HG03354 (cell line): ENCODE data around the gene PTDSS2.
A peak's percentile ranks its signal among the peaks of the same experiment; 100 is the strongest.

Experiments
- ATAC-seq: cut with Tn5 transposase; IDR thresholded peaks from one replicate; pipeline ENCODE4 v1.9.1; 2021; ENCODE audit warnings: mild to moderate bottlenecking; ENCODE audit not compliant: unreplicated experiment, poor library complexity, severe bottlenecking

Gene PTDSS2

DNA sequence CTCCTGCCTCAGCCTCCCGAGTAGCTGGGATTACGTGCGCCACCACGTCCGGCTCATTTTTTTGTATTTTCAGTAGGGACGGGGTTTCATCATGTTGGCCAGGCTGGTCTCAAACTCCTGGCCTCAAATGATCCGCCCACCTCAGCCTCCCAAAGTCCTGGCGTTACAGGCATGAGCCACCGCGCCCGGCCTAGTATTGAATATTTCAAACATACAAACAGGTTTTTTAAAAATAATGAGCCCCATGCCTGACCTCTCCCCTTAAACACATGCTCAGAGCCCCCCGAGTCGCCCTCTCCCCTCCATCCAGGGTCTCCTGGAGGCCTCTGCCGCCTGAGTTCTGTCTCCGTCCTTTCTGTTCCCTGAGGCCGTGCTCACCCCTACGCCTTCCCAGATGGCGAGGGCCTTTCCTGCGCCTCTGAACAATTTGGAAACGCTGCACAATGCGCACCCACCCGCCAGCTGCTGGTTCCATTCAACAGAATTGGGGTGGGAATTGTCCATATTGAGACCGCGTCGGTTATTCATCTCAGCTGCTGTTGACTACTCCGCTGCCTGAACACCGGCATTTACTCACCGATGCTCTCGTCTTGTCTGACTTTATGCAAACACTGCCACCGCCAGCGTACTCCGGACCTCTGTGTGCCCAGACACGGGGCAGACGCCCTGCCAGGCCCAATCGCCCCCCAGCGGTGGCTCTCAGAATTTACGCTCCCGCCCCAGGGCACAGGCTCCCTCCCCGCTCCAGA is 70.5 kb downstream of the PTDSS2 start:
- ATAC-seq, result no peak

DNA sequence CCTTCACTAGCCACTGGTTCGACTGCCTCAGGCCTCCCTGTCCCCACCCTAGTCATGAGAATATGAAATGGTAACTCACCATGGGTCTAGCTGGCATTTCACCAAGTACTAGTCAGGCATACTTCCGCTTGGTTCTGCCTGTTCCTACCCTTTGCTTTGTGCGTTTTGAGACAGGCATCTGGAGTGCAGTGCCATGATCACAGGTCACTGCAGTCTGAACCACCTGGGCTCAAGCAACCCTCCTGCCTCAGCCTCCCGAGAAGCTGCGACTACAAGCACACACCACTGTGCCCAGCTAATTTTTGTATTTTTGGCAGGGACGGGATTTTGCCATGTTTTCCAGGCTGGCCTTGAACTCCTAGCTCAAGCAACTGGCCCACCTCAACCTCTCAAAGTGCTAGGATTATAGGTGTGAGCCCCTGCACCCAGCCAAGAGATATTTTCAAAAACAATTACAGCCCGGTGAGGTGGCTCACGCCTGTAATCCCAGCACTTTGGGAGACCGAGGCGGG is 71.2 kb downstream of the PTDSS2 start:
- ATAC-seq, result no peak

- no peak for ATAC-seq
Measured at GRCh38 chr11:526192-526591, 76.1 kb downstream of the PTDSS2 start.

GRCh38 chr11:528166-528814 is 78.2 kb downstream of the PTDSS2 start:
- no peak for ATAC-seq

DNA sequence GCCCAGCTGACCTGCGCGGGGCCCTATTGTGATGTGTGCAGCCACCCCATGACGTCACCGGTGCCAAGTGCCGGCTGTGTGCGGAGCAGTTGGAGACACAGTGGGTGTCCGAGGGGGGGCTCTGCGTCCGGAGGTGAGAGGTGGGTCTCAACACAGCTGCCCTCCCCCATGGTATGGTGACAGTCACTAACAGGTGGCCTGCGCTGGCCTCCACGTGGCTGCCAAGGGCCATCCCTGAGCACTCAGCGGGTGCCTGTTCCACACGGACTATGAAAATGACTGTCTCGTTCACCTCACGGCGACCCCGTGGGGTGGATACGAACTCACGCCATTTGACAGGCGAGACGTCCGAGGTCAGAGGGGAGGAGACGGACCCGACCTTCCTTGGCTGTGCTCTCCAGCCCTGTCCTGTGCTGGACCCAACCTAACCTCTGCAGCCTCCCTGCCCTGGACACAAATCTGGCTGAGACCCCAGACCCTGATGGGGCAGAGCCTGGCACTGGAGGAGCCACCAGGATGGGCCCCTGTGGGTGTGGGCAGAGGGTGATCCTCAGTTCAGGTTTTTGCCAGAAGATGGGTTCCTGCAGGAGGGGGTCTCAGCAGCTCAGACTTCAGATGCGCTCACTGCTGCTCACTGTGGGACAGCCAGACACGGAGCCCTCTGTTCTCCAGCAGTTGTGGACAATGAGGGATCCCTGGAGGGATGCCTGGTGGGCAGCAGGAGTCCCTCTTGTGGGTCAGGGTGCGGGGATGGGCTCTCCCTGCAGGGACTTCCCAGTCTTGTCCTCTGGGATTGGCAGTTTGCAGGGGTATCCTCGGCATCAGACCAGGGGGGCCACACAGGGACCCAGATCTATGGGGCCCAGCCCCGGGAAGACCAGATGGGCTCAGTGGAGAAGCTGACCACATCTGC is 79.0 kb downstream of the PTDSS2 start:
- no peak for ATAC-seq

GRCh38 chr11:529728-530411 is 79.8 kb downstream of the PTDSS2 start:
- no peak for ATAC-seq

DNA sequence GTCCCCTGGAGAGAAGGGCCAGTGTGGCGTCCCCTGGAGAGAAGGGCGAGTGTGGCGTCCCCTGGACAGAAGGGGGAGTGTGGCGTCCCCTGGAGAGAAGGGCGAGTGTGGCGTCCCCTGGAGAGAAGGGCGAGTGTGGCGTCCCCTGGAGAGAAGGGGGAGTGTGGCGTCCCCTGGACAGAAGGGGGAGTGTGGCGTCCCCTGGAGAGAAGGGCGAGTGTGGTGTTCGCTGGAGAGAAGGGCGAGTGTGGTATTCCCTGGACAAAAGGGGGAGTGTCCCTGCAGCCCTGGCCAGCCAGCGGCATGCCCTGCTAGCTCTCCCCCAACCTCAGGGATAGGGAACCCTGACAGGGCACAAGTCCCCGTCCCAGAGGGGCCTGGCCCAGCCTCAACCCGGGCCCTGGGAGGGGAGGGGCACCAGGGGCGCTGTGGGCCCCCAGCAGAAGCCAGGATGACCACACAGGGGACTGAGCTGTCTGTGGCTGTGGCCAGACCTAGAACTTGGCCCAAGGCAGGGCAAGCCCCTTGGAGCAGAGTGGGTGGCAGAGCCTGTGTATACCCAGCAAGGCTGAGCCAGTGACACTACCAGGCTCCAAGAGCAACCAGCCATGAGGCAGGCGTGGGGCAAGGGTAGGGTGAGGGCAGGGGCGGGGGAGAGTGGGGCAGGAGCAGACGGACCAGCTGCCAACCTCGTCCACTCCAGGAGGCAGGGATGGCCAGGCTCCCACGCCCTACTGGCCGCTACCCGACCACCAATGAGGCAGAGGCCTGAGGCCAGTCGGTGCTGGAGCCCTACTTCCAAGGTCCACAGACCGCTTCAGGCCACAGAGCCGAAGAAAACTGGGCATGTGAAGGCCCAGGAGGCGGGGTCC is 81.1 kb downstream of the PTDSS2 start:
- no peak for ATAC-seq

DNA sequence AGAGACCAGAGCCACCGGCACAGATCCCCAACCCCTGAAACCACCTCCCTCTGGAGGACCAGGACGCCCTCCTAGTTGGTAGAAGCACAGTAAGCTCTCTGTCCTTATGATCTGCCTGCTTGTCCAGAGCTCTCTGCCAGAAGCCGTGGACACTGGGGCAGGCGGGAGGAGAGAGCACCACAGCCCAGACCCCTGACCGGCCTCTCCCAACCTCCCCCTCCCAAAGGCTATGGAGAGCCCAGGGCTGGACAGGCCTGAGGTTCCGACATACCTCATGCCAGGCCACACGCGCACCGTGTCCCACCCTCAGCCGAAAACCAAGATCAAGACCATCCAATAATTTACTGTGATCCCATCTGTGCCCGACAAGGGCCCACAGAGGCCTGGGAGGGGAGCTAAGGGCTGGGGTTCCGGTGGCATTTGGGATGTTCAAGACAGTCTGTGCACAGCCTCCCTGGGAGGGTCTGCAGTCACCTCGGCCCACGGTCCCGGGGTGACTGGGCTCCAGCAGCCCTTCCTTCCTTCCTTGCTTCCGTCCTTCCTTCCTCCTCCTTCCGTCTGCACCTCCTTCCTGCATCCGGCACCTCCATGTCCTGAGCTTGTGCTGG is 81.9 kb downstream of the PTDSS2 start:
- no peak for ATAC-seq

DNA sequence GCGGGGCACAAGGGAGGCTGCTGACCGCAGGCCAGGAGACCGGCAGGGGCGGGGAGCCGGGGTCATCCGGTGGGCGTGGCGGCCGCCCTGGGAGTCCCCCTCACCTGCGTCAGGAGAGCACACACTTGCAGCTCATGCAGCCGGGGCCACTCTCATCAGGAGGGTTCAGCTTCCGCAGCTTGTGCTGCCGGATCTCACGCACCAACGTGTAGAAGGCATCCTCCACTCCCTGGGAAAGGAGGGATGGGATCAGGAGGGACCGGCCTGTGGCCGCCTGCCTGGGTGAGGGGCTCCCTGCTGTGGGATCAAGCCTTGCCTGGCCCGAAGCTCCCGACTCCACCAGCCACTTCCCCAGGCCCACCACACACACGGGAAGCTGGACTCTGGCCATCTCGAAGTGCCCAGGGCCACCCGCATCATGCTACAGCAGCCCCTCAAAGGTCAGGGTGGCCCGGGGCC is 82.5 kb downstream of the PTDSS2 start:
- ATAC-seq, result no peak

DNA sequence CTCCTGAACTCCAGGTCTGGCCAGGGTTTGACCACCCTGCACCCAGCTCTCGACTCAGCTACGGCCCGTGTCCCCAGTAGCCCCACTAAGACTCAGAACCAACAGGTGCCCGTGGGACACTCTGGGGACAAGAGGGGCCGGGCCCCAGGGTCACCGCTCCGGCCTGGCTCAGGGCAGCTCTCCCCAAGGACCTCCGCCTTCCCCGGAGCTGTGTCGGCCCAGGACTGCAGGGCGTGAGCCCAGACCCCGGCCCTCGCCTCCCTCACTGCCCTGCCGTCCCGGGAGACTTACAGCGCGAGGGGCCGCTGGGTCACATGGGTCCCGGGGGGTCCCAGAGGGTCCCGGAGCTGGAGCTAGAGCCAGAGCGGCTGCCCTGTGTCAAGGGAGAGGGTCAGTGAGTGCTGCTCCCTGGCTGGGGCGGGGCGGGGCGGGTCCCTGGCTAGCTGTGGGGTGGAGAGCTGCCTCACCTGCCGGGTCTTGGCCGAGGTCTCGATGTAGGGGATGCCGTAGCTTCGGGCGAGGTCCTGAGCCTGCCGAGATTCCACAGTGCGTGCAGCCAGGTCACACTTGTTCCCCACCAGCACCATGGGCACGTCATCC is 83.0 kb downstream of the PTDSS2 start:
- ATAC-seq, result no peak

- no peak for ATAC-seq
Measured at GRCh38 chr11:533586-534395, 83.7 kb downstream of the PTDSS2 start.

- ATAC-seq, result peak; percentile 7
Measured at GRCh38 chr11:534396-535209, 84.5 kb downstream of the PTDSS2 start.

DNA sequence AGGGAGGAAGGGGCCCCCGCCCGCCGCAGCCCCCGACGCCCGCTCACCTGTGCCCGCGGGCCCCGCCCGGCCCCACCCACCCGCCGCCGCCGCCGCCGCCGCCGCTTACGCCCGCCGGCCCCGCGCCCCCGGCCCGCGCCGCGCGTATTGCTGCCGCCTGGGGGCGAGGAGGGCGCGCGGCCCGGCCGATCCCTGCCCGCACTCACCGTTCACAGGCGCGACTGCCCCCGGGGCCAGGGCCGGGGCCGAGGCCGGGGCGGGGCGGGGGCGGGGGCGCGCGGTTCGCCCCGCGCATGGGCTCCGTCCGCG is 85.1 kb downstream of the PTDSS2 start:
- ATAC-seq, result peak; percentile 9

- peak; percentile 76 for ATAC-seq
Measured at GRCh38 chr11:535519-536454, 85.7 kb downstream of the PTDSS2 start, which contains the start of gene HRAS. HRAS (minus strand) TSS chr11:535576.

DNA sequence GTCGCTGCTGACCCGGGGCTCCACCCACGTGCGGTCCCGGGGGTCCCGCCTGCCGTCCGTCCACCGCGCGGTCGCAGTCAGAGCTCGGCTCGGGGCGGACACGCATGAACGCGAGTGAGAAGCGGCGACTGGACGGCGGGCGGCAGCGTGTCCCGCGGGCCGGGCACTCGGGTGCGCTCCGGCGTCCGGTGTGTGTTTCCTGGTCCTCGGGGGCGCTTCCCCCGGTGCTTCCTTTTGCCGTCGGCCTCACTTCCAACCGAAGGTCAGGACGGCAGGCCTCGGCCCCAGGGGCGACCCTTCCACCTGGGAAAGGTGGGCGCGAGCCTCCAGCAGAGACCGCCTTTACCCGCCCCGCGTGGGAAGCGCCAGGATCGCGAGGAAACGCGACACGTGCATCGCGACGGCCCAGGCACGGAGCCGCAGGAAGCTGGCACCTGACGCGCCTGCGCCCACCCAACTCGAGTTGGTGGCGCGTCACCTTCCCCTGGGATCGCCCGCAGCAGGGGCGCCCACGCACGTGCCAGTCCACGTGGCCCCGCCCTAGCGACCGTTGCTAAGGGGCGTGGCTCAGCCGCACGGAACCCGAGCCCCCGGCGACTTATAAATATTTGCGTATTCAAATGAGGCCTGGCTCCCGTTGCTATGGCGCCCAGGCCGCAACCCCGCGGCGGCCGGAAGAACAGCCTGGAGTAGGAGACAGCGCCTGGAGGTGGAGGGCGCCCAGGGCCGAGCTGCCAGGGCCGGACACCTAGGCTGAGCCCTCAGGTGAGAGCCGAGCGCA is 87.0 kb downstream of the PTDSS2 start, which contains the start of gene LRRC56:
Gene LRRC56 (plus strand): TSS at position 687 of the 781 bp plus-strand sequence. CDS start 3,158 bp downstream, outside the sequence.
- ATAC-seq, result peak; percentile 56
